ENCODE measurements around the gene NFS1.
"Not testable (repeated sequence)": the region's sequence is repeated elsewhere in the genome, so short reads cannot be mapped to it uniquely, and the experiment has no call there.

The NFS1 gene

DNA sequence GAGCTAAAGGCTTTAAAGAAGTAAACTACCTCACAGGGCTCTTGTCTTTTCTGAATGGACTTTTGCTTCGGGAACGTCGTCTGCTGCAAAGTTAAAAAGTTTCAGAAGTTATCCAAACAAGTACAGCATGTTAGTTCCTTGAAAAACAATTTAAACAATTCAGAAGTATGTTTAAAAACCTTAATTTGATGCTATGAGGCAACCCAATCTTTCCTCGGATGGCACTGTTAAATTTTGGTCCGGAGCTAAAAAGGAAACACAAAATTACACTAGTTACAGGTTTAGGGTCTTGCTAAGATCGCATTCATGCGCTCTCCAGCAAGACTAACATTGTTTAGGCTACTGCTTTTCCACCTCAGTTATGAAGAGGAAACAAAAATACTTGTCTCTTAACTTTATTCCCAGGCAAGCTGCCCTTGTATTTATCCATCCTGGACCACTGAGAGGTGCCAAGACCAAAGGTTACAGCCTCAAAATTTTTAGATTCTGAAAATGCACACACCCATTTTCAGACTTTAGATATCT, 30.2 kb upstream of the NFS1 start:
- no peak for DNase-seq (ENCODE audit: low spot score)

GRCh38 chr20:35726842-35727711, 27.9 kb upstream of the NFS1 start:
- no peak for DNase-seq (ENCODE audit: low spot score)

- no peak for DNase-seq (ENCODE audit: low spot score)
Measured at GRCh38 chr20:35724321-35725230, 25.4 kb upstream of the NFS1 start.

DNA sequence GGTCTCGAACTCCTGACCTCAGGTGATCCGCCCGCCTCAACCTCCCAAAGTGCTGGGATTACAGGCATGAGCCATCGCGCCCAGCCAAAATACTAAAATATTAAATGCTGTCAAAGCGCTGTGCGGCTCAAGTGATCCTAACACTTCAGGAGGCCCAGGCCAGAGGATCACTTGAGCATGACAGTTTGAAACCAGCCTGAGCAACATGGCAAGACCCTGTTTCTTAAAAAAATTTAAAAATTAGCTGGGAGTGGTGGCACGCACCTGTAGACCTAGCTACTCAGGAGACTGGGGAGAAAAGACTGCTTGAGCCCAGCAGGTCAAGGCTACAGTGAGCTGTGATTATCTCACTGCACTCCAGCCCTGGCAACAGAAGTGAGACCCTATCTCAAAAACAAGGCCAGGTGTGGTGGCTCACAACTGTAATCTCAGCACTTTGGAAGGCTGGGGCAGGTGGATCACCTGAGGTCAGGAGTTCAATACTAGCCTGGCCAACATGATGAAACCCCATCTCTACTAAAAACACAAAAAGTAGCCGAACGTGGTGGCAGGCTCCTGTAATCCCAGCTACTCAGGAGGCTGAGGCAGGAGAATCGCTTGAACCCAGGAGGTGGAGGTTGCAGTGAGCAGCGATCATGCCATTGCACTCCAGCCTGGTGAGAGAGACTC, 24.6 kb upstream of the NFS1 start:
- not testable (repeated sequence) for DNase-seq (ENCODE audit: low spot score)

- DNase-seq (ENCODE audit: low spot score) = not testable (repeated sequence)
Measured at GRCh38 chr20:35723275-35723639, 24.1 kb upstream of the NFS1 start.

DNA sequence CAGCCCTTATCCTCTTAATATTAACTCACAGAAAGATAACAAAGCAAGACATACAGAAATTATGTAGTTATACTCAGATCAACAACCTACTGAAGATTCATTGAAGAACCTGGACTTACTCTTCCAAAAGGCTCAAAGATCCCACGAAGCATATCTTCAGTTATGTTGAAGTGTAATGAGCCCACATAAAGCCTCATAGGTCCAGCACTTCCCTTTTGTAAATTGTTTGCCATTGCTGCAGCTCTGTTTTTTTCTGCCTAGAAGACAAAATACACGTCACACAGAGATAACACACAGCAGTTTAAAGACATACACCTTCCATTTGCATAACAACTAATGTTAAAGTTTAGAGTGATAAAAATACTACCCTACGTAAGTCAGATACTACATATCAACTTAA, 22.5 kb upstream of the NFS1 start:
- DNase-seq (ENCODE audit: low spot score) = no peak

- no peak for DNase-seq (ENCODE audit: low spot score)
Measured at GRCh38 chr20:35721219-35721618, 22.1 kb upstream of the NFS1 start.

DNA sequence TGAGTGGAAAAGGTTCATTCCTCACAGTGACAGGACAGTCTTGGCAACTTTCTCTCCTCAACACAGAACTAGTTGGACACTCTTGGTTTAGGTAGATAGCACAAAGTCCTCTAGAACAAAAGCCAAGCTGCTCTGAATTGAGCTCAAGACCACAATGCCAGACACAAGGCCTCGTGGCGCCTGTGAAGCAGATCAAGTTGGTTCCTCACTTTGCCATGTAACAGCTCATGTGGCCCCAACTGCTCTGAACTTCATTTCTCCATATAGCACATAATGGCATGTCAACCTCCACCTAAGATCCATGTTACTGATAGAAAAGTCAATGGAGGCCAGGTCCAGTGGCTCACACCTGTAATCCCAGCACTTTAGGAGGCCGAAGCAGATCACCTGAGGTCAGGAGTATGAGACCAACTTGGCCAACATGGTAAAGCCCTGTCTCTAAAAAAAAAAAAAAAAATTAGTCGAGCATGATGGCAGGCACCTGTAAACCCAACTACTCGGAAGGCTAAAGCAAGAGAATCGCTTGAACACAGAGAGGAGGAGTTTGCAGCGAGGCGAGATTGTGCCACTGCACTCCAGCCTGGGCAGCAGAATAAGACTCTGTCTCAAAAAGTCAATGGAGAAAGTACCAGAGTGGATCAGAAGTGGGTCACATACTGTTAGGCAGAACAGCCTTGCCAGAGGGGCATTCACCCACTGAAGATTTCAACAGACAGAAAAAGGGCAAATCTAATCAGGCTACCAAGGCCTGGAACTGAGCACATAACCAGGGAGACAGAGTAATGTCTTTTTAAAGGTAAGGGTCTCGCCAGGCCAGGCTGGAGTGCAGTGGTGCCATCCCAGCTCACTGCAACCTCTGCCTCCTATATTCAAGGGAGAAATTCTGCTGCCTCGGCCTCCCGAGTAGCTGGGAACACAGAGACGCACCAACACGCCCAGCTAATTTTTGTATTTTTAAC, 21.3 kb upstream of the NFS1 start:
- no peak for DNase-seq (ENCODE audit: low spot score)

- no peak for DNase-seq (ENCODE audit: low spot score)
Measured at GRCh38 chr20:35719717-35720116, 20.6 kb upstream of the NFS1 start.

- DNase-seq (ENCODE audit: low spot score) = no peak
Measured at GRCh38 chr20:35718972-35719635, 20.0 kb upstream of the NFS1 start.

DNA sequence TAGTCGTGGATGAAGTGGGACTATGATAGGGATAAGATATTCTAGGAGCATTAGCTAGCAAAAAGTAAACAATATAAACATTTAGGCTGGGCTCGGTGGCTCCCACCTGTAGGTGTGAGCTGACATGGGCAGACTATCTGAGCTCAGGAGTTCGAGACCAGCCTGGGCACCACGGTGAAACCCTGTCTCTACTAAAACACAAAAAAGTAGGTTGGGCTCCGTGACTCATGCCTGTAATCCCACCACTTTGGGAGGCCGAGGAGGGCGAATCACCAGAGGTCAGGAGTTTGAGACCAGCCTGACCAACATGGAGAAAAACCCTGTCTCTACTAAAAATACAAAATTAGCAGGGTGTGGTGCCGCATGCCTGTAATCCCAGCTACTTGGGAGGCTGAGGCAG, 19.2 kb upstream of the NFS1 start:
- DNase-seq (ENCODE audit: low spot score) = not testable (repeated sequence)

DNA sequence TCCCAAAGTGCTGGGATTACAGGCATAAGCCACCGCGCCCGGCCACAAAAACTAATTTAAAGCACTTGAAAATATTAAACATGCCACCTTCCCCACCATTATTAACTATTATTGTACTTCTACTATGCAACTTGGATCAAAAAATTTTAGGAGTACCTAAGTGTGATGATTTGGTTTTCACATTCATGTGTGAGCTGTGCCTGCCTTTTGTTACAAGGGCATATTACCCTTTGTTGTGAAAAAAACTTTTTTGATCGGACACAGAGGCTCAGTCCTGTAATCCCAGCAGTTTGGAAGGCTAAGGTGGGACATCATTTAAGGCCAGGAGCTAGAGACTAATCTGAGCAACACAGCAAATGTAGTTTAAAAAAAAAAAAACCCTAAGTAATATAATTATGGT, 17.2 kb upstream of the NFS1 start:
- no peak for DNase-seq (ENCODE audit: low spot score)

- DNase-seq (ENCODE audit: low spot score) = no peak
Measured at GRCh38 chr20:35715652-35716051, 16.5 kb upstream of the NFS1 start.

- DNase-seq (ENCODE audit: low spot score) = no peak
Measured at GRCh38 chr20:35714127-35714526, 15.0 kb upstream of the NFS1 start.

GRCh38 chr20:35713120-35713519, 14.0 kb upstream of the NFS1 start:
- not testable (repeated sequence) for DNase-seq (ENCODE audit: low spot score)

DNA sequence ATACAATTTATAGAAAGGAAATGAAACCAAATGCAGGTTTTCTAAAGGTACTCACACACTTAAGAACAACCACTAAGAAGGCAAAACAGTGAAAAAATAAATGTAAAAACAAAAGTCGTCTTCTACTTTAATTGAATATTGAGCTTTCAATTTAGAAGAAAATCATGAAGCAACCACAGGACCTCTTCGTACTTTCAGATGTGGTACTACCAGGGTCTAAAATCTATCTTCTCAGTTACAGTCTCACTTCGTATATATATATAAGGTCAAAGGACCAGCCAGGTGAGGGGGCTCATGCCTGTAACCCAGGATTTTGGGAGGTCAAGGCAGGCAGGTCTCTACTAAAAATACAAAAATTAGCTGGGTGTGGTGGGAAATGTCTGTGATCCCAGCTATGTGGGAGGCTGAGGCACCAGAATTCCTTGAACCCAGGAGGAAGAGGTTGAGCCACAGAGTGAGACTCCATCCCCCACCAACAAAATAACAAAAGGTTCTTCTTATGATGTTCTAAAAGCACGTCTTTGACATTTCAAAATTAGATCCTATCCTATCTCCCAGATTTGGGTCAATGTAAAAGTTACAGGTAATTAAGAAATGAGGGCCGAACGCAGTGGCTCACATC, 12.5 kb upstream of the NFS1 start:
- DNase-seq (ENCODE audit: low spot score) = no peak

DNA sequence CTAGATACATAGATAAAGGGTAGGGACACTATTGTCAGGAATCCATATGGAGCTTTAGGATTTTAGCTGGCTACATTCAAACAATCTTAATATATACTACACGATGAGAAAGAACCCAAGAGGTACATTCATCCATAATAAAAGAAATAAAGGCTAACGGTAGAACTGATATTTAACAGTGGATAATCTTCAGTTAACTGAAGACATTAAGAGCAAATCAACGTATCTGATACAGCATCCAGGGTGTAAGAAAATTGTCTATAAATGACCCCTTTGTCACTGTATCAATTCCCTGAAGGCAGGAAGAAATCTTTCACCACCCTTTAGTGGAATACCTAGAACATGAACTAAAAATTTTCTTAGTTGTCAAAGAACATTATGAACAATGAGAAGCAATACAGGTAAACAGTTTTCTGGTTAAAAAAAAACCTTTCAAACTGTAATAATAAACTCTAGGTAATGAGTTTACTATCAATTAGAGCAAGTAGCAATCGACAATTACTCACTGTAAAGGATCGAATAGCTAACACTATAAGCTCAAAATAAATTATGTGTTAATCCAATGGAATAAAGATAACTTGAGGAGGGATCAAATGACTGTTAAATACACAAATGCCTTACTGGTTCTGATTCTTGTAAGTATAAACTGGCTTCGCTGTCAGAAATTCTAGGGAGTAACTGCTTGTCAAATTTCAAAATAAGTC, 11.9 kb upstream of the NFS1 start:
- DNase-seq (ENCODE audit: low spot score) = no peak

- no peak for DNase-seq (ENCODE audit: low spot score)
Measured at GRCh38 chr20:35710039-35710438, 10.9 kb upstream of the NFS1 start.

DNA sequence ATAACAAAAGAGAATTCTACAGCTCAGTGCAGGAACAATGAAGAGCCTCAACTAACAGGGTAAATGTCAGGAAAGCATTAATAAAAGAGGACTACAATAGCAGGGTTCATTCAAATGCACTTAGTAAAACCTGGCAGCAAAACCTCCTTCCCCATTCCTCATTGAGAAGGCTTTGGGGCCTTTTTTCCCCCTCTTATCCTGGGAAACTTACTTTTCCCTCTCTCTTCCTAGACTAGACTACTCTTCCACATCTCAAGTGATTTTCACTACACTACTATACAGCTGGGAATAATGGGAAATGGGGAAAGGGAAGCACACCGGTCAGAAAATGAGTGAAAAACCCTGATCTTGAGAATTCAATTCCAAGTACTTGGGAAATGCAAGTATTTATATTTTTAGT, 10.1 kb upstream of the NFS1 start:
- no peak for DNase-seq (ENCODE audit: low spot score)
